Measurements from ENCODE around the gene ADAMTSL5. TPM values are rescaled to one million over a fixed set of nuclear protein-coding genes. Genes with fewer than 3 reads are reported as not detected.
"Not testable (repeated sequence)": the region's sequence is repeated elsewhere in the genome, so short reads cannot be mapped to it uniquely, and the experiment has no call there.

ADAMTSL5 gene, protein sequence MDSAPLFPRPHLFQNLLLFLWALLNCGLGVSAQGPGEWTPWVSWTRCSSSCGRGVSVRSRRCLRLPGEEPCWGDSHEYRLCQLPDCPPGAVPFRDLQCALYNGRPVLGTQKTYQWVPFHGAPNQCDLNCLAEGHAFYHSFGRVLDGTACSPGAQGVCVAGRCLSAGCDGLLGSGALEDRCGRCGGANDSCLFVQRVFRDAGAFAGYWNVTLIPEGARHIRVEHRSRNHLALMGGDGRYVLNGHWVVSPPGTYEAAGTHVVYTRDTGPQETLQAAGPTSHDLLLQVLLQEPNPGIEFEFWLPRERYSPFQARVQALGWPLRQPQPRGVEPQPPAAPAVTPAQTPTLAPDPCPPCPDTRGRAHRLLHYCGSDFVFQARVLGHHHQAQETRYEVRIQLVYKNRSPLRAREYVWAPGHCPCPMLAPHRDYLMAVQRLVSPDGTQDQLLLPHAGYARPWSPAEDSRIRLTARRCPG
- 5.0 and 5.4 TPM in 2 replicates for total RNA-seq

- intact Hi-C loops (cut with micrococcal nuclease) = loop anchor here (1.0 to 5.0 kb wide), 4 partner anchors 23 to 236 kb away; partner anchors contain the start of genes FAM174C, PCSK4 and RPS15
Observed at GRCh38 chr19:1512671-1513498, at the start of gene ADAMTSL5. TSS of gene ADAMTSL5 (minus strand) at chr19:1513019. CDS start at chr19:1510943, 2,076 bp downstream.

- intact Hi-C loops (cut with micrococcal nuclease) = no loop called here
Observed at GRCh38 chr19:1561236-1561842, 48.5 kb upstream of the ADAMTSL5 start.

- intact Hi-C loops (cut with micrococcal nuclease) = no loop called here
Observed at GRCh38 chr19:1560286-1560882, 47.6 kb upstream of the ADAMTSL5 start.

DNA sequence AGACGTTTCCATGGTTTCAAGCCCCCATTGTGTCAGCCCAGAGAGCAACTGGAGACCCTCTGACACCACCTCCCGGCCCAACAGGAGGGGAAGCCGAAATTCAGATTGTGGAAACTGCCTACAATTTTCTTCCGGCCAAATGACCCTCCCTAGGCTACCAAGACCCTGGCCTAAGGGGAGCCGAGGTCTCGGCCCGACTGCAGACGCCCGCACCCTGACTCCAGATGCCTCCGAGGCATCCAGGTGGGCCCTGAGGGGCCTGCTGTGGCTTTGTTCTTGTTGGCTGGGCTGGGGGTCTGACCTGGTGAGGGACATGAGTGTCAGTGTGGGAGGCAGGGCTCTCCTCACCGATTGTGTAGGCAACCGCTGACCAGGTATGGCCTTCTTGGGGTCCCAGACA, 45.7 kb upstream of the ADAMTSL5 start:
- intact Hi-C loops (cut with micrococcal nuclease) = no loop called here

- intact Hi-C loops (cut with micrococcal nuclease) = no loop called here
Observed at GRCh38 chr19:1556390-1557070, 43.7 kb upstream of the ADAMTSL5 start.

DNA sequence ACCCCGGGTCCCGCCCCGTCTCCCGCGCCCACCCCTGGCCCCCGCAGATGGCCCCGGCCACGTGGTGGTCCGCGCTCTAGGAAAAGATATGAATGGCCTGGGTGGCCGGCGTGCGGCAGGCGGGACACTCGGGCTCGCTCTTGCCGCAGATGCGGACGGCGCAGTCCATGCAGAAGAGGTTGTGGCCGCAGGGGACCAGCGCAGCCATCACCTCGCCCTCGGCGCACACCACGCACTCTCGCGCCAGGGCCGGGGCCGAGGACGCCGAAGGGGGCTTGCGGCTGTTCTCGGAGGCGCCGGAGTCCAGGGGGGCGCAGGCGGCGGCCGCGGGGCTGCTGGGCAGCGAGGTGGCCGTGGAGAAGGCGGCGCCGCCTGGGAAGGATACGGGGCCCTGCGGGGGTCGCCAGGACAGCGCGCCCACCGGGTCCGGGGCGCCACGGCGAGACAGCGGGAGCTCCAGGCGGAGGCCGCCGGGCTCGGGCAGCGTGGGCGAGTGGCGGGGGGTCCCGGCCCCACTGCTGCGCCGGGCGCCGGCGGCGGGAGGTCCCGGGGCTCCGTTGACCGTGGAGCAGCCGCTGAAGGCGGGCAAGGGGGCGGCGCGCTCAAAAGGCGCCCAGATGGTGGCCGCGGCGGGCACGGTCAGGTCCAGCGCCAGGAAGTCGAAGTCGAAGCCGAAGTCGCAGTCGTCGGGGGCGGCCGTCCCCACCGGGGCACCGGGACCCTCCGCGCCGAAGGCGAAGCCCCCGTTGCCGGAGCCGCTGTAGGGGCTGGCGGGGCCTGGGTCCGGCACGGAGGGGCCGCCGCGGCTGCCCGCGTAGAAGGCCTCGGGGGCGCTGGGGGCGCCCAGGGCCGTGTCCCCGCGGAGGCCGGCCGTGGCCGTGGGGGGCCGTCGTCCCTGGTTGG, 42.9 kb upstream of the ADAMTSL5 start:
- intact Hi-C loops (cut with micrococcal nuclease) = no loop called here

- intact Hi-C loops (cut with micrococcal nuclease) = no loop called here
Observed at GRCh38 chr19:1554968-1555367, 42.1 kb upstream of the ADAMTSL5 start.

DNA sequence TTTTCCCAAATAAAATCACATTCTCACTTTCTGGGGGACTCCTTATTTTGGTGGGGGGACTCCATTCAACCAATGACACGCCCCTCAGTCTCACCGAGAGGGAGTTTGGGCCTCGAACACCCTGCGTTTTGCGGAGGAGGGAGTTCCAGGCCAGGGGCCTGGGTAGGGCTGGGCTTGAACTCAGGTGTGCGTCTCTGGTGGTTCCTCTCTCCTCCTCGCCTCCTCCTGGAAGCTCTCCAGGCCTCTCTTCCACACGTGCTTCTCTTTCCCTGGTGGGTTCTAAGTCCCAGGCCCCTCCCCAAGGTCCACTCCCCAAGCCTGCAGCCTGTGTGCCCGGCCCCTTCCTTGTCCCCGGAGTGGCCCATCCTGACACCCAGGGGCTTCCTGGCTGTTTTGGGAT, 40.6 kb upstream of the ADAMTSL5 start:
- intact Hi-C loops (cut with micrococcal nuclease) = no loop called here

GRCh38 chr19:1551068-1552040, 38.5 kb upstream of the ADAMTSL5 start:
- intact Hi-C loops (cut with micrococcal nuclease) = no loop called here

GRCh38 chr19:1549332-1549945, 36.6 kb upstream of the ADAMTSL5 start:
- intact Hi-C loops (cut with micrococcal nuclease) = no loop called here

DNA sequence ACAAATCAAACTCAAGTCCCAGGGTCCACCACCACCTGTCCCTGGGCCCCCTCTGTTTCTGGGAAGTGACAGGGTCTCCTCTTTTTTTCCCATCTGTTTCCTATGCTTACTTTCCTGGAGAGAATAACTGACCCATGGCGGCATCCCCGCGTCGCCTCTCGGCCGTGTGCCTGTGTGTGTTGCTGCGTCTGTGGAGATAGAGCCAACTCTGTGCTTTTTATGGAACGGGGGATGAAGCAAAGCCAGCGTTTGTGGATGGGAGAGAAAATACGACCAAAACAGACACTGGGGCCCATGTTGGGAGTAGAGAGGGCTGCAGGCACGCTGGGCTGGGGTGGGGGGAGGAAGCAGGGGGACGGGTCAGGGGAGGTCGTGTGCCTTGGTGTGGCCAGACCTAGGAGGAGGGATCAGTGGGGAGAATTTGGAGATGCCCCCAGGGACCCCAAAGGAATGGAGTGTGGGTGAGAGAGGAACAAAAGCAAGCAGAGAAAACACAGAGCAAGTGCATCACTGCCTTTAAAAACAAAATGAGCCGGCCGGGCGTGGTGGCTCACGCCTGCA, 27.6 kb upstream of the ADAMTSL5 start:
- intact Hi-C loops (cut with micrococcal nuclease) = no loop called here

- intact Hi-C loops (cut with micrococcal nuclease) = not testable (repeated sequence)
Observed at GRCh38 chr19:1539749-1540148, 26.9 kb upstream of the ADAMTSL5 start.

DNA sequence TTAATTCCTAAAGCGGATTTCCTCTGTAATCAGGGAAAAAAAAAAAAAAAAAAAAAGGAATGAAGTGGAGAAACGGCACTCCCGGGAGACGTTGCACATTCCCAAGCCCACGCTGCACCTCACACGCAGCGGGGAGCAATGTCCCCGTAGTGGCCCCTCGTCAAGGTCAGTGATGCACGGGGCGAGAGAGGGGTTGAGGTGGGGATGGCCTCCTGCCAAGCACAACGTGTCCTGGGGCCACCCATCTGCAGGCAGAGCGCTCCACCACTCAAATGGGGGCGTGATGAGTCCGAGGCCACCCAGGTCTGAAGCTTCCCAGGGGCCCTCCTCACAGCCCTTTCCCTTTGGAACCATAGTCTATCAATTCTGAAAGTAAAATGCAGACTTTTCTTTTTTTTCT, 26.2 kb upstream of the ADAMTSL5 start:
- intact Hi-C loops (cut with micrococcal nuclease) = no loop called here

GRCh38 chr19:1535699-1536098, 22.9 kb upstream of the ADAMTSL5 start:
- intact Hi-C loops (cut with micrococcal nuclease) = not testable (repeated sequence)

DNA sequence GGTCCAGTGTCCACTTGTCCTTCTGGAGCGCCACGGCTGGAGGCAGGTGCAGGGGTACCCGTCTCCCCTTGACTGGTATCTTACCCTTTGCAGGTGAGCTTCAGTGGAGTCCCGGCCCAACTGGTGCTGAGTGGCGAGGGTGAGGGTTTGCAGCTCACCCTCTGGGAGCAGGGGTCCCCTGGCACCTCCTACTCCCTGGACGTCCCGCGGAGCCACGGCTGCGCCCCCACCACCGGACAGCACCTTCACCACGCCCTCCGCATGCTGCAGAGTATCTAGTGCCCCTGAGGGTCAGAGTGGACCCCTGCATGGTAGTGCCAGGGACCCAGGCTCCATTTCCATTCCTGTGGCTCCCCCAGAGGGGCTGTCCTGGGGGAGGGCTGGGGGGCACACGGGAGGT, 22.2 kb upstream of the ADAMTSL5 start:
- intact Hi-C loops (cut with micrococcal nuclease) = no loop called here

DNA sequence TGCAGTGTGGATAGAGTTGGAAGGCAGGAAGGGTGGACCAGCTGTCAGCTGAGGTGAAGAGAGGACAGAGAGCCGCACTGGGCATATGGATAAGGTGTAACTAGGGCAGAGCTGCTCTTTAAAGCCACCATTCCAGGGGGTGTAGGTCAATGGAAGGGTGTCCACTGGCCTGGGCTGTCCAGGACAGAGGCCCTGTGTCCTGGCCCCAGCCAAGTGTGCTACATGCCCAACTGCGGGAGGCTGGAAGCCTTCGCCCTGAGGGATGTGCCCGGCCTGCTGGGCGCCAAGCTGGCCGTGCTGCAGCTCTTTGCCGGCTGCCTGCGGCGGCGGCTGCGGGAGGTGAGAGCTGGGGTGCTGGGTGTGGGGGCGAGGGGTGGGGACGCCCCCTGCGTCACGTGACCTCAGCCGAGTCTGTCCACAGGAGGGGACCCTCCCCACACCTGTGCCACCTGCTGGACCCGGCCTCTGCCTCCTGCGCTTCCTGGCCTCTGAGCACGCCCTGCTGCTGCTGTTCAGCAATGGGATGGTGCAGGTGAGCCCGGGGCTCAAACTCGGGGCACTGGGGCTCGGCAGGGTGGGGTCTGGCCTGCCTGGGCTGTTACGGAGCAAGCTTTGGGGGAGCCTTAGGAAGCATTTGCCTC, 20.8 kb upstream of the ADAMTSL5 start:
- intact Hi-C loops (cut with micrococcal nuclease) = no loop called here

DNA sequence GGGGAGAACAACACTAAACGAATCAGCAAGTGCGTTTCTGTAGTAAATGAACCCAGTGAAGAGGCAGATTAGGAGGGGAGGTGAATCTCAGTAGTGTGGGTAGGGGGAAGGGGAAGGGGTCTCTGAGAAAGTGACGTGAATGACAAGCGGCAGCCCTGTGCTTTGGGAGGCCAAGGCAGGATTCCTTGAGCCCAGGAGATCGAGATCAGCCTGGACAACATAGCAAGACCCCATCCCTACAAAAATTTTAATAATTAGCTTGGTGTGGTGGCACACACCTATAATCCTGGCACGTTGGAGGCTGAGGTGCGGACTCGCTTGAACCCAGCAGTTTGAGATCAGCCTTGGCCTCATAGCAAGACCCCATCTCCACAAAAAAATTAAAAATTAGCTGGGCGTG, 19.2 kb upstream of the ADAMTSL5 start:
- intact Hi-C loops (cut with micrococcal nuclease) = no loop called here
